B cell (primary cell): ENCODE data around the gene ATAD3C.

Experiments
- EZH2 ChIP-seq: IDR thresholded peaks from 2 replicates; pipeline ENCODE4 v1.6.1; 2012; ENCODE audit warnings: borderline replicate concordance, low read depth, mild to moderate bottlenecking, moderate library complexity, low read length; ENCODE audit not compliant: insufficient read depth, poor library complexity, severe bottlenecking
- TF ChIP-seq, protein P1 (sequence below): fragments of 200-600 bp; IDR thresholded peaks from one replicate; pipeline ENCODE4 v1.8.0; 2022; ENCODE audit warnings: antibody characterized with exemption, mild to moderate bottlenecking

DNA sequence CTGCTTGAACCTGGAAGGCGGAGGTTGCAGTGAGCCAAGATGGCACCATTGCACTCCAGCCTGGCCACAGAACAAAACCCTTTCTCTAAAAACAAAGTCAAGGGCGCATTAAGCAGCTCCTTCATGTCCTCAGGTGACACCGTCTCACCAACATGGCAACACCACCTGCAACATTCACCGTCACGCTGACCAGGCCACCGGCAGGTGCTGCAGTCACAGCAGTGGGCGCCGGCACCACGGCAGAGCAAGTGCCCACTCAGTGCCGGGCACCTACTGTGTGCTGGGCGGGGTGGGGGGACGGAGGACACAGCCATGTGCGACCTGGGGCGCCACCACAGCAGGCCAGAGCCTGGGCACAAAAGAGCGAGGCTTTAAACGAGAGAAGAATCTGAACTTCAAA is 34.2 kb downstream of the ATAD3C start:
- TF ChIP-seq, protein P1, sequence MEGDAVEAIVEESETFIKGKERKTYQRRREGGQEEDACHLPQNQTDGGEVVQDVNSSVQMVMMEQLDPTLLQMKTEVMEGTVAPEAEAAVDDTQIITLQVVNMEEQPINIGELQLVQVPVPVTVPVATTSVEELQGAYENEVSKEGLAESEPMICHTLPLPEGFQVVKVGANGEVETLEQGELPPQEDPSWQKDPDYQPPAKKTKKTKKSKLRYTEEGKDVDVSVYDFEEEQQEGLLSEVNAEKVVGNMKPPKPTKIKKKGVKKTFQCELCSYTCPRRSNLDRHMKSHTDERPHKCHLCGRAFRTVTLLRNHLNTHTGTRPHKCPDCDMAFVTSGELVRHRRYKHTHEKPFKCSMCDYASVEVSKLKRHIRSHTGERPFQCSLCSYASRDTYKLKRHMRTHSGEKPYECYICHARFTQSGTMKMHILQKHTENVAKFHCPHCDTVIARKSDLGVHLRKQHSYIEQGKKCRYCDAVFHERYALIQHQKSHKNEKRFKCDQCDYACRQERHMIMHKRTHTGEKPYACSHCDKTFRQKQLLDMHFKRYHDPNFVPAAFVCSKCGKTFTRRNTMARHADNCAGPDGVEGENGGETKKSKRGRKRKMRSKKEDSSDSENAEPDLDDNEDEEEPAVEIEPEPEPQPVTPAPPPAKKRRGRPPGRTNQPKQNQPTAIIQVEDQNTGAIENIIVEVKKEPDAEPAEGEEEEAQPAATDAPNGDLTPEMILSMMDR = no peak
- no peak for TF ChIP-seq EZH2
